LHCN-M2 (cell line): ENCODE measurements around the gene ARID3A. TPM values are rescaled to one million over a fixed set of nuclear protein-coding genes. Genes with fewer than 3 reads are reported as not detected.

ENCODE experiments used
- DNase-seq: peaks from one replicate; pipeline ENCODE4 v3.0.0-alpha.2; 2012; ENCODE audit warnings: low read depth
- total RNA-seq: library from RNA; depleted of rRNA; stranded (reverse); fragments of >200 nt; gene quantifications from 2 replicates; pipeline ENCODE4 v1.2.3, GENCODE V29; 2014

Gene ARID3A
- total RNA-seq, 1 experiment from 2014 or later = 3.4 TPM

- DNase-seq = no peak
Measured at GRCh38 chr19:911197-912033, 14.4 kb upstream of the ARID3A start.

DNA sequence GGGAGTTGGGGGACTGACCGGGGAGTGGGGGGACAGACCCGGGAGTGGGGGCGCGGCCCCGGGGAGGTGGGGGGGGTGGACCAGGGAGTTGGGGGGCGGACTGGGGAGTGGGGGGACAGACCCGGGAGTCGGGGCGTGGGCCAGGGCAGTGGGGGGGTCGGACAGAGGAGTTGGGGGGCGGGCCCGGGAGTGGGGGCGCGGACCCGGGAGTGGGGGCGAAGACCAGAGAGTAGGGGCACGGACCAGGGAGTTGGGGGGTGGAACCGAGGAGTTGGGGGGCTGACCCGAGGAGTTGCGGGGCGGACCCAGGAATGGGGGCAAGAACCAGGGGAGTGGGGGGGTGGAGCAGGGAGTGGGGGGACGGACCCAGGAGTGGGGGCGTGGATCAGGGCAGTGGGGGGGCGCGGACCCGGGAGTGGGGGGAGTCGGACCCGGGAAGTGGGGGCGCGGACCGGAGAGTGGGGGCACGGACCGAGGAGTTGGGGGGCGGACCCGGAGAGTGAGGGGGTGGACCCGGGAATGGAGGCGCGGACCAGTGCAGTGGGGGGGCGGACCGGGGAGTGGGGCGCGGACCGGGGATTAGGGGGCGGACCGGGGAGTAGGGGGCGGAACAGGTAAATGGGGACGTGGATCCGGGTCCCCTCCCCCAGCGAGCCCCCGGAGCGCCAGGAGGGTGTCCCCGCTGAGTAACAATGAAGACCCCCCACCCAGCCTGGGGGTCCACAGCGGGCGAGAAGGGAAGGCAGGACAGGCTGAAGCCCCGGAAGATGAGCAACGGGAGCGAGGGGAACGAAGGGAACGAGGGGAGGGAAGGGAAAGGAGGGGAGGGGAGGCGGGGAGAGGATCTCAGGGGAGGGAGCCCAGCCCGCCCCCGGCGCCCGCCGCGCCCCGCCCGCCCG is 13.4 kb upstream of the ARID3A start:
- no peak for DNase-seq

DNA sequence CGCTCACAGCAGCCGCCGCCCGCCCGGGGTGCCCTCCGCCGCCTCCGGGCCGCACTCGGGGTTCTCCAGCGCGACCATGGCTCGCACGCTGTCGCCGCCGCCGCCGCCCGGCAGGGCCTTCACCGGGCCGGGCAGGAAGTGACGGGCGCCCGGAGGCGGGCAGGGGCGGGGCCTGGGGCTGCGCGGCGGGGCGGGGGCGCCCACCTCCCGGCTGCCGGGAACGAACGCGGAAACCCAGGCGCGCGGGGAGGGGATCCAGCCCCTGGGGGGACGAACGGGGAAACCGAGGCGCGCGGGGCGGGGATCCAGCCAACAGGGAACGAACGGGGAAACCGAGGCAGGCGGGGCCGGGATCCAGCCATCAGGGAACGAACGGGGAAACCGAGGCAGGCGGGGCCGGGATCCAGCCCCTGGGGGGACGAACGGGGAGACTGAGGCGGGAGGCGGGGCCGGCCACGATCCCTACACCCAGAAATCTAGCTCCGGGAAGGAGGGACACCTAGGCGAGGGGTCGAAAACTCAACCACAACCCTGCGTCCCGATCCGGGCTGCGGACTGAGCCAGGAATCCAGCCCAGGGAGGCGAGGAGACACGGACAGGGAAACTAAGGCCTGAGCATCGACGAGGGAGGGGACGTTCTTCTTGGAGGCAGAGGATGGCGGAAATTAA is 12.6 kb upstream of the ARID3A start, which contains the start of gene R3HDM4:
R3HDM4 (minus strand) TSS at position 140 of the 669 bp plus-strand sequence; CDS start at position 78, 62 bp downstream.
- peak; percentile 27 for DNase-seq

DNA sequence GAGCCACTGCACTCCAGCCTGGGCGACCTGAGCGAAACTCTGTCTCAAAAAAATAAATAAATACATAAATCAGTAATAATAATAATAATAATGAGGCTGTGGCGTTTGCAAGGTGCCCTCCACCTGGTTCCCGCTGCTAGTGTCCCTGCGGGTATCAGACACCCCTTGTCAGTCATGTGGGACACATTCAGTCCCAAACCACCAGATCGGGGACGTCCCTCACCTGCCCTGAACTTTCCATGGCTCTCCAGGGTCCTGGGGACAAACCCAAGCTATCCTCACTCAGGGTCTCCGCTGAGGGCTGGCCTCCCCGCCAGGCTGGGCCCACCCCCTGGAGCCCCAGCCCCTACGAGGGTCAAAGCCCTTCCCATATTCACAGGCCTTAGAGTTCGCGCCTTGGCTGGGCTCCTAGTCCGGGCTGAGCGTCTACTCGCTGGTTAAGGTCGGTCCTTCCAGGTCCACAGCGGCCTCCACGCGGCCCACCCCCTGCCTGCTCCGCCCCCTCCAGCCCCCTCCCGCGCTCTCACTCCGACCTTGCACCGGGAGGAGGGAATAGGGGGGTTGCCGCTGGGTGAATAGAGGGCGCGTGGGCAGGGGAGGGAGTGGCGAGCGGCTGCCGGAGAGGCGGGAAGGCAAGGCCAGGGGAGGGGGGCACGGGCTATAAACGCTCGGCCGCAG is 9.1 kb upstream of the ARID3A start:
- no peak for DNase-seq

DNA sequence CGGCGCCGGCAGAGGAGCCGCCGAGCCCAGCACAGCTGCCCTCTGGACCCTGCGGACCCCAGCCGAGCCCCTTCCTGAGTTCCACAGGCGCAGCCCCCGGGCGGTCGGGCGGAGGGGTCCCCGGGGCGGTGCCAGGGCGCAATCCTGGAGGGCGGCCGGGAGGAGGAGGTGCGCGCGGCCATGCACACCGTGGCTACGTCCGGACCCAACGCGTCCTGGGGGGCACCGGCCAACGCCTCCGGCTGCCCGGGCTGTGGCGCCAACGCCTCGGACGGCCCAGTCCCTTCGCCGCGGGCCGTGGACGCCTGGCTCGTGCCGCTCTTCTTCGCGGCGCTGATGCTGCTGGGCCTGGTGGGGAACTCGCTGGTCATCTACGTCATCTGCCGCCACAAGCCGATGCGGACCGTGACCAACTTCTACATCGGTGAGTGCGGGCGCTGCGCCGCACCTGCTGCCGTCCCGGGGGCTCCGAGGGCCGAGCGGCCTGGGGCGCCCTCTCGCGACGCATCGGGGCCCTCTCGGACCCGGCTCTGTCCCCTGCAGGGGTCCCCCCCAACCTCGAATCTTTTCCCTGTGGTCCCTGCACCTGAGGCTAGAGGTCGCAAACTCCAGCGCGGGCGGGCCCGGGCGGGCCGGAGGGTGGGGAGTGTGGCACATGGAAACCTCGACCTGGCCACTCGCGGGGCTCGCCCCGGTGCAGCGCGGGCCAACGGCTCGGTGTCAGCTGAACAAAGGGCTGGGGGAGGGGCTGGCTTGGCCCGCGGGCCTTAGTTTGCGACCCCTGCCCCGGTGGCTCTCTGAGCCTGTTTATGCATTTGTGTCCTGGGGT is 8.3 kb upstream of the ARID3A start, which contains the start of gene KISS1R:
KISS1R (plus strand) TSS at position 11 of the 829 bp plus-strand sequence; CDS start at position 181, 170 bp downstream.
- no peak for DNase-seq

GRCh38 chr19:918152-918437 is 7.7 kb upstream of the ARID3A start:
- DNase-seq = no peak

GRCh38 chr19:918481-919198 is 7.2 kb upstream of the ARID3A start:
- no peak for DNase-seq

GRCh38 chr19:919199-920050 is 6.4 kb upstream of the ARID3A start:
- DNase-seq = no peak

GRCh38 chr19:920051-920864 is 5.6 kb upstream of the ARID3A start:
- no peak for DNase-seq

DNA sequence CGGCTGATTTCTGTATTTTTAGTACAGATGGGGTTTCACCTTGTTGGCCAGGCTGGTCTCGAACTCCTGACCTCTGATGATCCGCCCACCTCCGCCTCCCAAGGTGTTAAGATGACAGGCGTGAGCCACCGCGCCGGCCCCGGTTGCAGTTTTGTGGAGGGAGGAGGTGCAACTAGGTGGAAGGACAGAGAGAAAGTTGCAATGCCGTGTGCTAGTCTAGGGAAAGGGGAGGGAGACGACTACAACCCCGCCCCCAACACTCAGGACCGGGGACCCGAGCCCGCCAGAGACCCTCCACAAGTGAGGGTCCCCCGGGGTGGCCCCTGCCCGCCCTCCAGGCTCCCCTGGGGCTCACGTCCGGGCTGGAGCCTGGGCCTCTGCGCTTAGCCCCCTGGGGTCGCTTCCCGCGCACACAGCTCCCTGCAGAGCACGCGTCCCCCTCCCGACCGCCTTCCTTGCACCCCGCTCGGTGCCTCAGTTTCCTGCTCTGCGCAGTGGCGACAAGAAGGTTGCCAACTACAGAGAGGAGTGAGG is 1.2 kb upstream of the ARID3A start:
- no peak for DNase-seq

- DNase-seq = no peak
Measured at GRCh38 chr19:925087-925525, 729 bp upstream of the ARID3A start.

DNA sequence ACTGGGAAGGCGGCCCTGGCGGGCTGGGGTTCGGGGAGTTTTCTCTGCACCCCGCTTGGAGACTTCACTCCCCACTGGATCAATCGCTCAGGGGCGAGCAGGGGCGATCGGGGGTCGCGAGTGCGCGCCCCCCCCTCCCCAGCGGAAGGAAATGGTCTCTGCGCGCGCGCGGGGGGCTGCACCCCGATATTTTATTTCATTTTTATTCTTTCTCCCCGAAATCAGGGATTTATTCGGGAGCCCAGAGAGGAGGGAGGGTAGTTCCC is 421 bp downstream of the ARID3A start:
- DNase-seq = no peak

DNA sequence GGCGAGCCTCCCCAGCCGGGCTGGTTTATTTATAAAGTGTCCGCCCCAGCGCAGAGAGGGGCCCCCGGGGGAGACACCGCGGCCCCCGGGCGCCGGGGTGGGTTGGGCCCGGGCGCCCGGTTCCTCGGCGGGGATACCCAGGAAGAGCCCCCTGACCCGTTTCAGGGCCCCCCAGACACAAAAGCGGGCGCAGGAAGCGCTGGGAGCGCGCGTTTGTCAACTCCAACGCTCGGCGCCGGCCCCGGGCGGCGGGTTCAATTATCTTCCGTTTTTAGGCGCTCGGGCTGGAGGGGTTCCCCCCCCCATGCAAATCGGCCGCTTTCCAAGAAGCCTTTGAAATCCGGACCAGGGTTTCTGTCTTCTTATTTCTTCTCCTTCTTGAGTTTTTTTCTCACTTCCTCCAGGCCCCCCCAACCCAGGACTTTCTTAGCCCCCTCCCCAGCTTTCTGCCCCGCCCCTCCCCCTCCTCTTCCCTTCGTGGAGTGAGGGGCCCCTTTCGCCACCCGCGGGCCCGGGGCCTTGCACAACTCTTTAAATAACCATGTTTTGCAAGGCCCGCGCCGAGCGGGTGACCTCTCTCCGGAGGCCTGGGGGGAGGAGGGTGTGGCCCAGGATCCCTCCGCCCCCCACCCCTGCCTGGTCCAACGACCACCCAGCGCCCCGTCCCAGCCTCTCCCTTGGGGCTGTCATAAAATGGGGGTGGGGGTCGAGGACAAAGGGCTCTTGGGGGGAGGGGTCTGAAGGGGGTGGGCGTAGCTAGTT is 935 bp downstream of the ARID3A start:
- DNase-seq = peak; percentile 27

GRCh38 chr19:927351-927779 is 1.5 kb downstream of the ARID3A start:
- DNase-seq = no peak

GRCh38 chr19:927780-928401 is 2.1 kb downstream of the ARID3A start:
- no peak for DNase-seq

DNA sequence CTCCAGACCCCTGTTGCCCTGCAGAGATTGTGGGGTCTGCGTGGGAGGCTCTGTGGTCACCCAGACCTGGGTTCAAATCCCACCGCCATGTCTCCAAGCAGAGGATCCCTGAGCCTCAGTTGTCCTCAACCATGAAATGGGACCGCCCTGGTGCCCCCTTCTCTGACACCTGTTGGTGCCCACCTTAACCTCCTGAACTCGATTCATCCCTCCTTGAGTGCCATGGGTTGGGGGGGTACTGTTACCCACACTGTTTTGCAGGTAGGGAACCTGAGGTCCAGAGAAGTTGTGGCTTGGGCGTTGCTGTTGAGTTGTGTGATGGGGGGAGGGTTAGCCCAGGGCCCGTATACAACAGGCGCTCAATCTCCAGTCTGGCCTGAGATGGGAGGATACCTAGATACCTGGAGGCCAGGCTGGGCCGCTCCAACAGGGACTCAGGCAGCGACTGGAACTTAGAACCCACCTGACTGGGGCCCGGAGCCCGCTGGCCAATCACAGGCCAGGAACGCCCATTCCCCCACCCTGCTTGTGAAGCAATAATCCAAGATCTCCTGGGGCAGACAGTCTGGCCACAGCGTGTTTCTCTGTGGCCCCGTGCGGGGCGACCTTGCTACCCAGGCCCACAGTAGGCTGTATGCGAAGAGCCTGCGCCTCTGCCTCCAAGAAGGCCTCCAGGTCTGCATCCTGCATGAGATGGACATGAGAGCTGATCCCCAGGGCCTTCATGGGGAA is 2.8 kb downstream of the ARID3A start:
- no peak for DNase-seq
